Measurements from ENCODE around the gene FBXL3. TPM values are rescaled to one million over a fixed set of nuclear protein-coding genes. Genes with fewer than 3 reads are reported as not detected.

The FBXL3 gene
- total and polyA plus RNA-seq, 2 of the 13 experiments (the other 11 are each of a cell fraction or from before 2014, with no cell fraction given), result 11.5 to 18.5 TPM

DNA sequence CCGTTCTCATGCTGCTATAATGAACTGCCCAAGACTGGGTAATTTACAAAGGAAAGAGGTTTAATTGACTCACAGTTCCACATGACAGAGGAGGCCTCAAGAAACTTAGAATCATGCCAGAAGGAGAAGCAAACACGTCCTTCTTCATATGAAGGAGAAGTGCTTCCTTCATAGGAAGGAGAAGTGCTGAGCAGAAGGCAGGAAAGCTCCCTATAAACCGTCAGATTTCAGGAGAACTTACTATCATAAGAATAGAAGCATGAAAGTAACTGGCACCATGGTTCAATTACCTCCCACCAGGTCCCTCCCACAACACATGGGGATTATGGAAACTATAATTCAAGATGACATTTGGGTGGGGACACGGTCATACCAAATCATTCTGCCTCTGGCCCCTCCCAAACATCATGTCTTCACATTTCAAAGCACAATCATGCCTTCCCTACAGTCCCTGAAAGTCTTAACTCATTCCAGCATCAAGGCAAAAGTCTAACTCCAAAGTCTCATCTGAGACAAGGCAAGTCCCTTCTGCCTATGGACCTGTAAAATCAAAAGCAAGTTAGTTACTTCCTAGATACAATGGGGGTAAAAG, 68.0 kb downstream of the FBXL3 start:
- Histone ChIP-seq H3K4me2 (ENCODE audit: low read depth, low read length) (no peak overlapping the region), H3K9ac (ENCODE audit: insufficient read depth, low read depth, low read length) (no peak overlapping the region), H3K79me2 (ENCODE audit: insufficient read depth, low read length) (no peaks in the 10 kb centered on the region), H3K27ac (ENCODE audit: extremely low read length, insufficient read depth, low read length) (no peak overlapping the region), H3K27me3 (ENCODE audit: control insufficient read depth in 1 of 2, insufficient read depth in 2 of 2, low read length in 2 of 2) (no peaks in the 10 kb centered on the region), H3K4me1 (ENCODE audit: insufficient read depth, low read length) (no peaks in the 10 kb centered on the region), H3K9me3 (ENCODE audit: low read length) (peaks cover 25% of the 10 kb centered on the region; the same call in 1 of the 2 replicates), H2AFZ (ENCODE audit: low read length) (no peak overlapping the region), H4K20me1 (ENCODE audit: insufficient read depth, low read length) (no peaks in the 10 kb centered on the region), H3K36me3 (replicated peaks in 1 of 2; ENCODE audit: control insufficient read depth in 1 of 2, insufficient read depth in 2 of 2, low read length in 2 of 2) (no peaks in the 10 kb centered on the region), H3K4me3 (replicated peaks in 1 of 3; ENCODE audit: insufficient read depth in 1 of 3, low read depth in 2 of 3, low read length in 3 of 3) (no peak overlapping the region)
- TF ChIP-seq NFKB2 (CRISPR knock-in tag; IDR thresholded peaks at IDR 0.05; ENCODE audit: borderline replicate concordance) (no peak), ZNF510 (CRISPR knock-in tag; IDR thresholded peaks at IDR 0.05; ENCODE audit: low read depth) (no peak), ZNF766 (CRISPR knock-in tag; IDR thresholded peaks at IDR 0.05; ENCODE audit: borderline replicate concordance) (no peak), FLYWCH1 (CRISPR knock-in tag; IDR thresholded peaks at IDR 0.05) (no peak), ZNF282 (IDR thresholded peaks at IDR 0.05; ENCODE audit: partially characterized antibody) (no peak), HMG20A (CRISPR knock-in tag; IDR thresholded peaks at IDR 0.05; ENCODE audit: borderline replicate concordance) (no peak), ZNF333 (CRISPR knock-in tag; IDR thresholded peaks at IDR 0.05; ENCODE audit: borderline replicate concordance) (no peak), ZNF775 (CRISPR knock-in tag; IDR thresholded peaks at IDR 0.05; ENCODE audit: borderline replicate concordance) (no peak), ZBTB1 (CRISPR knock-in tag; IDR thresholded peaks at IDR 0.05; ENCODE audit: borderline replicate concordance) (no peak), ZFP90 (CRISPR knock-in tag; IDR thresholded peaks at IDR 0.05; ENCODE audit: borderline replicate concordance) (no peak), SP2 (CRISPR knock-in tag; IDR thresholded peaks at IDR 0.05) (no peak), SMC3 (IDR thresholded peaks at IDR 0.05; ENCODE audit: low read length) (no peak)
- TF ChIP-seq, protein P1, sequence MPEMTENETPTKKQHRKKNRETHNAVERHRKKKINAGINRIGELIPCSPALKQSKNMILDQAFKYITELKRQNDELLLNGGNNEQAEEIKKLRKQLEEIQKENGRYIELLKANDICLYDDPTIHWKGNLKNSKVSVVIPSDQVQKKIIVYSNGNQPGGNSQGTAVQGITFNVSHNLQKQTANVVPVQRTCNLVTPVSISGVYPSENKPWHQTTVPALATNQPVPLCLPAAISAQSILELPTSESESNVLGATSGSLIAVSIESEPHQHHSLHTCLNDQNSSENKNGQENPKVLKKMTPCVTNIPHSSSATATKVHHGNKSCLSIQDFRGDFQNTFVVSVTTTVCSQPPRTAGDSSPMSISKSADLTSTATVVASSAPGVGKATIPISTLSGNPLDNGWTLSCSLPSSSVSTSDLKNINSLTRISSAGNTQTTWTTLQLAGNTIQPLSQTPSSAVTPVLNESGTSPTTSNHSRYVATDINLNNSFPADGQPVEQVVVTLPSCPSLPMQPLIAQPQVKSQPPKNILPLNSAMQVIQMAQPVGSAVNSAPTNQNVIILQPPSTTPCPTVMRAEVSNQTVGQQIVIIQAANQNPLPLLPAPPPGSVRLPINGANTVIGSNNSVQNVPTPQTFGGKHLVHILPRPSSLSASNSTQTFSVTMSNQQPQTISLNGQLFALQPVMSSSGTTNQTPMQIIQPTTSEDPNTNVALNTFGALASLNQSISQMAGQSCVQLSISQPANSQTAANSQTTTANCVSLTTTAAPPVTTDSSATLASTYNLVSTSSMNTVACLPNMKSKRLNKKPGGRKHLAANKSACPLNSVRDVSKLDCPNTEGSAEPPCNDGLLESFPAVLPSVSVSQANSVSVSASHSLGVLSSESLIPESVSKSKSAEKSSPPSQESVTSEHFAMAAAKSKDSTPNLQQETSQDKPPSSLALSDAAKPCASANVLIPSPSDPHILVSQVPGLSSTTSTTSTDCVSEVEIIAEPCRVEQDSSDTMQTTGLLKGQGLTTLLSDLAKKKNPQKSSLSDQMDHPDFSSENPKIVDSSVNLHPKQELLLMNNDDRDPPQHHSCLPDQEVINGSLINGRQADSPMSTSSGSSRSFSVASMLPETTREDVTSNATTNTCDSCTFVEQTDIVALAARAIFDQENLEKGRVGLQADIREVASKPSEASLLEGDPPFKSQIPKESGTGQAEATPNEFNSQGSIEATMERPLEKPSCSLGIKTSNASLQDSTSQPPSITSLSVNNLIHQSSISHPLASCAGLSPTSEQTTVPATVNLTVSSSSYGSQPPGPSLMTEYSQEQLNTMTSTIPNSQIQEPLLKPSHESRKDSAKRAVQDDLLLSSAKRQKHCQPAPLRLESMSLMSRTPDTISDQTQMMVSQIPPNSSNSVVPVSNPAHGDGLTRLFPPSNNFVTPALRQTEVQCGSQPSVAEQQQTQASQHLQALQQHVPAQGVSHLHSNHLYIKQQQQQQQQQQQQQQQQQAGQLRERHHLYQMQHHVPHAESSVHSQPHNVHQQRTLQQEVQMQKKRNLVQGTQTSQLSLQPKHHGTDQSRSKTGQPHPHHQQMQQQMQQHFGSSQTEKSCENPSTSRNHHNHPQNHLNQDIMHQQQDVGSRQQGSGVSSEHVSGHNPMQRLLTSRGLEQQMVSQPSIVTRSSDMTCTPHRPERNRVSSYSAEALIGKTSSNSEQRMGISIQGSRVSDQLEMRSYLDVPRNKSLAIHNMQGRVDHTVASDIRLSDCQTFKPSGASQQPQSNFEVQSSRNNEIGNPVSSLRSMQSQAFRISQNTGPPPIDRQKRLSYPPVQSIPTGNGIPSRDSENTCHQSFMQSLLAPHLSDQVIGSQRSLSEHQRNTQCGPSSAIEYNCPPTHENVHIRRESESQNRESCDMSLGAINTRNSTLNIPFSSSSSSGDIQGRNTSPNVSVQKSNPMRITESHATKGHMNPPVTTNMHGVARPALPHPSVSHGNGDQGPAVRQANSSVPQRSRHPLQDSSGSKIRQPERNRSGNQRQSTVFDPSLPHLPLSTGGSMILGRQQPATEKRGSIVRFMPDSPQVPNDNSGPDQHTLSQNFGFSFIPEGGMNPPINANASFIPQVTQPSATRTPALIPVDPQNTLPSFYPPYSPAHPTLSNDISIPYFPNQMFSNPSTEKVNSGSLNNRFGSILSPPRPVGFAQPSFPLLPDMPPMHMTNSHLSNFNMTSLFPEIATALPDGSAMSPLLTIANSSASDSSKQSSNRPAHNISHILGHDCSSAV (CRISPR knock-in tag; IDR thresholded peaks at IDR 0.05; ENCODE audit: borderline replicate concordance), result no peak
- WGBS (ENCODE audit: low lambda C conversion rate), result 0% methylated on average over 4 of the region's 4 CpGs
- in situ Hi-C loops (cut with HindIII; ENCODE audit: extremely low pct_ligation_motif_present, low pct_unique_long_range_greater_than_20kb), result no loop called here
- intact Hi-C loops (cut with micrococcal nuclease; ENCODE audit: unreplicated experiment), result no loop called here
- FAIRE-seq (no peak), DNase-seq (ENCODE audit: low spot score) (no peak), ATAC-seq (no peak)
- BruUV-seq (replicated peaks), result no TSS peak
- ChIA-PET POLR2A (no interaction called here), CTCF (ENCODE audit: low intra/inter-chr PET ratio, low total read pairs) (no interaction called here)

Data from HepG2 (cell line).